Measurements from ENCODE around the gene OR52E2. TPM values are rescaled to one million over a fixed set of nuclear protein-coding genes. Genes with fewer than 3 reads are reported as not detected.

OR52E2 gene
- not detected for polyA plus RNA-seq (2013, experiment 1 of 2)
- not detected for polyA plus RNA-seq (2013, experiment 2 of 2)

DNA sequence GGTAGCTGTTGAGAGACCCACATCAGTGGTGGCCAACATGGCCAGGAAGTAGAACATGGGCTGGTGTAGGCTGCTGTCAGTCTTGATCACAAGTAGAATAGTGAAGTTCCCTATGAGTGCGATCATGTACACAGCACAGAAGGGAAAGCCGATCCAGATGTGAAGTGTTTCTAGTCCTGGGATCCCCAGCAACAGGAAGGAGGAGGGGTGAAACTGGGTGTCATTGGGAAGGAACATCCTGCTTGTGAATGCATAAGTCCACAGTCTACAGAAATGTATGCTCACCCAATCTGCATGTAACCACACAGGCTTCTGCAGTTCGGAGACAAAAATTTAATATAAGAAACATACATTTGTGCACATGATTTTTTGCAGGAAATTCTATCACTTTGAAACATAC is at the start of gene OR52E2:
TSS of gene OR52E2 (minus strand) at position 237 of the 400 bp plus-strand sequence. CDS start at position 237, 0 bp downstream.
- no peak within 1 kb of the TSS for H2AK5ac ChIP-seq (ENCODE audit: low read length)
- H3K79me1 ChIP-seq (ENCODE audit: low read length): no peaks in the 10 kb centered on the region
- H3K27me3 ChIP-seq (ENCODE audit: insufficient read depth, low read length, poor library complexity): no peaks in the 10 kb centered on the region
- no peak within 1 kb of the TSS for H4K8ac ChIP-seq (ENCODE audit: low read depth, low read length)
- H3K79me2 ChIP-seq (ENCODE audit: control insufficient read depth, insufficient read depth, low read length): no peaks in the 10 kb centered on the region
- H3K4ac ChIP-seq (ENCODE audit: low read depth, low read length): no peak within 1 kb of the TSS
- H2BK5ac ChIP-seq (ENCODE audit: low read length): no peak within 1 kb of the TSS
- H3K9ac ChIP-seq (ENCODE audit: low read length): no peak within 1 kb of the TSS
- no peak for DNase-seq
- no peak within 1 kb of the TSS for H4K5ac ChIP-seq (ENCODE audit: low read length)
- no peaks in the 10 kb centered on the region for H3K4me1 ChIP-seq (ENCODE audit: control insufficient read depth, low read depth, low read length)
- WGBS (ENCODE audit: extremely low coverage, insufficient coverage, low lambda C conversion rate): no CpG with 5 or more reads among the region's 3 CpGs
- no peak within 1 kb of the TSS for H3K56ac ChIP-seq (ENCODE audit: low read length)
- no peak within 1 kb of the TSS for H3K18ac ChIP-seq (ENCODE audit: low read length)
- no peak within 1 kb of the TSS for H2BK15ac ChIP-seq (replicated peaks; ENCODE audit: low read depth)
- H3K36me3 ChIP-seq (ENCODE audit: control insufficient read depth, insufficient read depth, low read length): no peaks in the 10 kb centered on the region
- H3K23ac ChIP-seq (ENCODE audit: low read length): no peak within 1 kb of the TSS
- no peak within 1 kb of the TSS for H3K4me3 ChIP-seq (ENCODE audit: low read length)
- H2BK120ac ChIP-seq (ENCODE audit: low read depth, low read length): no peak within 1 kb of the TSS
- no peak within 1 kb of the TSS for H3K27ac ChIP-seq (ENCODE audit: low read depth, low read length)
- no peak within 1 kb of the TSS for H3K4me2 ChIP-seq (ENCODE audit: low read length)

DNA sequence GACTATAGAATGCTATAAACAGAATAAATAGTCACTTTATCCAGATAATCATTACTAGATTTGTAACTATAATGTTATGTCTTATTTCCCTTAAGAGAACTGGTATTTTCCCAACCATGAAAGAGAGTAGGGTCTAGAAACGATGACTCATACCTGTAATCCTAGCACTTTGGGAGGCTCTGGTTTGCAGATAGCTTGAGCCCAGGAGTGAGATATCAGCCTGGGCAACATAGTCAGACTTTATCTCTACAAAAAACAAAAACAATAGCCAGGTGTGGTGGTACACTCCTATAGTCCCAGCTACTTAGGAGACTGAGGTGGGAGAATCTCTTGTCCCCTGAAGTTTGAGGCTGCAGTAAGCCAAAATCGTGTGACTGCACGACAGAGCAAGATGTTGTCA is 47.9 kb upstream of the OR52E2 start:
- Histone ChIP-seq H3K4me3 (ENCODE audit: low read length) (no peak overlapping the region), H3K4ac (ENCODE audit: low read depth, low read length) (no peak overlapping the region), H3K4me2 (ENCODE audit: low read length) (no peak overlapping the region), H3K4me1 (ENCODE audit: control insufficient read depth, low read depth, low read length) (no peaks in the 10 kb centered on the region), H3K9ac (ENCODE audit: low read length) (no peak overlapping the region), H3K27ac (ENCODE audit: low read depth, low read length) (no peak overlapping the region), H3K36me3 (ENCODE audit: control insufficient read depth, insufficient read depth, low read length) (no peaks in the 10 kb centered on the region), H4K8ac (ENCODE audit: low read depth, low read length) (no peak overlapping the region), H2BK15ac (replicated peaks; ENCODE audit: low read depth) (no peak overlapping the region), H3K79me1 (ENCODE audit: low read length) (no peaks in the 10 kb centered on the region), H3K56ac (ENCODE audit: low read length) (no peak overlapping the region), H3K18ac (ENCODE audit: low read length) (no peak overlapping the region), H2AK5ac (ENCODE audit: low read length) (no peak overlapping the region), H3K23ac (ENCODE audit: low read length) (no peak overlapping the region), H4K5ac (ENCODE audit: low read length) (no peak overlapping the region), H2BK5ac (ENCODE audit: low read length) (no peak overlapping the region), H2BK120ac (ENCODE audit: low read depth, low read length) (no peak overlapping the region), H3K27me3 (ENCODE audit: insufficient read depth, low read length, poor library complexity) (no peaks in the 10 kb centered on the region), H3K79me2 (ENCODE audit: control insufficient read depth, insufficient read depth, low read length) (no peaks in the 10 kb centered on the region)
- peak; percentile 69 for DNase-seq
- WGBS (ENCODE audit: extremely low coverage, insufficient coverage, low lambda C conversion rate): no CpG with 5 or more reads among the region's 3 CpGs

DNA sequence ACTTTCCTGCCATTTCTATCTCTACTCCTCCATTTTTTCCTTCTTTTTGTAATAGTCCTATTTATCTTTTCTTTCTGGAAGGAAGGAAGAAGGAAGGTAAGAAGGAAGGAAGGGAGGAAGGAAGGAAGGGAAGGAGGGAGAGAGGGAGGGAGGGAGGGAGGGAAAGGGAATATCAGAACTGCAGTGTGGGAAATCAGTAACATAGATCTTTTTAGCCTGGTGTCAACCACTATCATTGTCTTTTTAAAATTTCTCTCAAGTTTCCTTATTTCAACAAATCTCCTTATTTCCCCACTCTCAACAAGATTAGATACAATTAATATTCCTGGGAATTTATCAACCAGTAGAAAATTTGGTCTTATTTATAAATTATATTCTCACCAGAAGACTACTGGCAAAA is 43.6 kb upstream of the OR52E2 start:
- H3K4me1 ChIP-seq (ENCODE audit: control insufficient read depth, low read depth, low read length): no peaks in the 10 kb centered on the region
- H3K23ac ChIP-seq (ENCODE audit: low read length): no peak overlapping the region
- H4K5ac ChIP-seq (ENCODE audit: low read length): no peak overlapping the region
- no peak overlapping the region for H3K56ac ChIP-seq (ENCODE audit: low read length)
- H3K27me3 ChIP-seq (ENCODE audit: insufficient read depth, low read length, poor library complexity): no peaks in the 10 kb centered on the region
- no peaks in the 10 kb centered on the region for H3K79me2 ChIP-seq (ENCODE audit: control insufficient read depth, insufficient read depth, low read length)
- H3K79me1 ChIP-seq (ENCODE audit: low read length): no peaks in the 10 kb centered on the region
- no peak for DNase-seq
- no peak overlapping the region for H2BK5ac ChIP-seq (ENCODE audit: low read length)
- H2BK15ac ChIP-seq (replicated peaks; ENCODE audit: low read depth): no peak overlapping the region
- H3K4me3 ChIP-seq (ENCODE audit: low read length): no peak overlapping the region
- H2BK120ac ChIP-seq (ENCODE audit: low read depth, low read length): no peak overlapping the region
- no peak overlapping the region for H3K4ac ChIP-seq (ENCODE audit: low read depth, low read length)
- H4K8ac ChIP-seq (ENCODE audit: low read depth, low read length): no peak overlapping the region
- H3K9ac ChIP-seq (ENCODE audit: low read length): no peak overlapping the region
- no peak overlapping the region for H3K18ac ChIP-seq (ENCODE audit: low read length)
- no peak overlapping the region for H3K27ac ChIP-seq (ENCODE audit: low read depth, low read length)
- no peak overlapping the region for H3K4me2 ChIP-seq (ENCODE audit: low read length)
- H3K36me3 ChIP-seq (ENCODE audit: control insufficient read depth, insufficient read depth, low read length): no peaks in the 10 kb centered on the region
- no peak overlapping the region for H2AK5ac ChIP-seq (ENCODE audit: low read length)

DNA sequence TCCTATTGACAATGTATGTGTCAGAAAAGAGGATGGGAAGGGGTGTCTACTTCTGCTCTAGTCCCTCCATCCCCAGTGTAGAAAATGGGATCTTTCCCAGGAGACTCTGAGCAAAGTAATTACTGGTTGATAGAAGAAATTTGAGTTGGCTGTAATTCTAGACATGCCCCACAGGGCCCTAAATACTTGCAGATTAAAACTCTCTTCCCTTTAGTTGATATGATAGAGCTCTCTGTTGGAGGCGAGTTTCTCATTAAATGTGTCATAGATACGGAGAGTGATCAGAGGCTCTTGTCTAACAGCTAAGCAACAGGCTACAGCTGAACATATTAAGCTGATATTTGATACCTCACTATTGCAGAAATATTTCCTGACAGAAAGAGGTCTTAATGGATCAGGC is 42.8 kb upstream of the OR52E2 start:
- Histone ChIP-seq H3K79me1 (ENCODE audit: low read length) (no peaks in the 10 kb centered on the region), H2BK5ac (ENCODE audit: low read length) (no peak overlapping the region), H3K4me2 (ENCODE audit: low read length) (no peak overlapping the region), H3K36me3 (ENCODE audit: control insufficient read depth, insufficient read depth, low read length) (no peaks in the 10 kb centered on the region), H3K27ac (ENCODE audit: low read depth, low read length) (no peak overlapping the region), H4K5ac (ENCODE audit: low read length) (no peak overlapping the region), H3K23ac (ENCODE audit: low read length) (no peak overlapping the region), H3K4me1 (ENCODE audit: control insufficient read depth, low read depth, low read length) (no peaks in the 10 kb centered on the region), H4K8ac (ENCODE audit: low read depth, low read length) (no peak overlapping the region), H3K4ac (ENCODE audit: low read depth, low read length) (no peak overlapping the region), H3K4me3 (ENCODE audit: low read length) (no peak overlapping the region), H2AK5ac (ENCODE audit: low read length) (no peak overlapping the region), H3K79me2 (ENCODE audit: control insufficient read depth, insufficient read depth, low read length) (no peaks in the 10 kb centered on the region), H3K18ac (ENCODE audit: low read length) (no peak overlapping the region), H2BK15ac (replicated peaks; ENCODE audit: low read depth) (no peak overlapping the region), H3K56ac (ENCODE audit: low read length) (no peak overlapping the region), H2BK120ac (ENCODE audit: low read depth, low read length) (no peak overlapping the region), H3K9ac (ENCODE audit: low read length) (no peak overlapping the region), H3K27me3 (ENCODE audit: insufficient read depth, low read length, poor library complexity) (no peaks in the 10 kb centered on the region)
- peak; percentile 92 for DNase-seq
- no CpG with 5 or more reads among the region's 2 CpGs for WGBS (ENCODE audit: extremely low coverage, insufficient coverage, low lambda C conversion rate)

DNA sequence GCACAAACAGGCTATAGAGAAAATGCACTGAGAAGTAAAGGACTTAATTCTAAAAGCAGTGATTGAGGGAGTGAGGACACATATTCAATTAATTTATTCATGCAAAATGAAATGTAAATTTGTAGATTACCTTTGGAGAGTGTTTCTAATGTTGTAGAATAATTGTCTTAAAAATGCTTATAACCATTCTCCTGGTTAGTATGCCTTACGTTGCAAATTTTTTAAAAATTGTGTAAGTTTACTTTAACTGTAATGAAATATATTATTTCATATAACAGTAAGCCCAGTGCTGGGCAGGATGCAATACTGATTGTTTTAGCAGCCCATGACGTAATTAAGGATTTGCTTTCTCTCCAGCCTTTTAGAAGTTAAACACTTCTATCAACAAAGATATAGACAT is 36.6 kb upstream of the OR52E2 start:
- no peak overlapping the region for H3K4ac ChIP-seq (ENCODE audit: low read depth, low read length)
- DNase-seq: no peak
- H3K56ac ChIP-seq (ENCODE audit: low read length): no peak overlapping the region
- H3K4me3 ChIP-seq (ENCODE audit: low read length): no peak overlapping the region
- no peak overlapping the region for H2BK120ac ChIP-seq (ENCODE audit: low read depth, low read length)
- no peaks in the 10 kb centered on the region for H3K36me3 ChIP-seq (ENCODE audit: control insufficient read depth, insufficient read depth, low read length)
- H3K79me1 ChIP-seq (ENCODE audit: low read length): no peaks in the 10 kb centered on the region
- no peak overlapping the region for H3K27ac ChIP-seq (ENCODE audit: low read depth, low read length)
- H3K9ac ChIP-seq (ENCODE audit: low read length): no peak overlapping the region
- no peak overlapping the region for H2BK5ac ChIP-seq (ENCODE audit: low read length)
- H4K5ac ChIP-seq (ENCODE audit: low read length): no peak overlapping the region
- H3K4me2 ChIP-seq (ENCODE audit: low read length): no peak overlapping the region
- H4K8ac ChIP-seq (ENCODE audit: low read depth, low read length): no peak overlapping the region
- H3K79me2 ChIP-seq (ENCODE audit: control insufficient read depth, insufficient read depth, low read length): no peaks in the 10 kb centered on the region
- no peak overlapping the region for H3K23ac ChIP-seq (ENCODE audit: low read length)
- no peak overlapping the region for H3K18ac ChIP-seq (ENCODE audit: low read length)
- no CpG with 5 or more reads among the region's 2 CpGs for WGBS (ENCODE audit: extremely low coverage, insufficient coverage, low lambda C conversion rate)
- H2AK5ac ChIP-seq (ENCODE audit: low read length): no peak overlapping the region
- H3K27me3 ChIP-seq (ENCODE audit: insufficient read depth, low read length, poor library complexity): no peaks in the 10 kb centered on the region
- no peaks in the 10 kb centered on the region for H3K4me1 ChIP-seq (ENCODE audit: control insufficient read depth, low read depth, low read length)
- no peak overlapping the region for H2BK15ac ChIP-seq (replicated peaks; ENCODE audit: low read depth)

DNA sequence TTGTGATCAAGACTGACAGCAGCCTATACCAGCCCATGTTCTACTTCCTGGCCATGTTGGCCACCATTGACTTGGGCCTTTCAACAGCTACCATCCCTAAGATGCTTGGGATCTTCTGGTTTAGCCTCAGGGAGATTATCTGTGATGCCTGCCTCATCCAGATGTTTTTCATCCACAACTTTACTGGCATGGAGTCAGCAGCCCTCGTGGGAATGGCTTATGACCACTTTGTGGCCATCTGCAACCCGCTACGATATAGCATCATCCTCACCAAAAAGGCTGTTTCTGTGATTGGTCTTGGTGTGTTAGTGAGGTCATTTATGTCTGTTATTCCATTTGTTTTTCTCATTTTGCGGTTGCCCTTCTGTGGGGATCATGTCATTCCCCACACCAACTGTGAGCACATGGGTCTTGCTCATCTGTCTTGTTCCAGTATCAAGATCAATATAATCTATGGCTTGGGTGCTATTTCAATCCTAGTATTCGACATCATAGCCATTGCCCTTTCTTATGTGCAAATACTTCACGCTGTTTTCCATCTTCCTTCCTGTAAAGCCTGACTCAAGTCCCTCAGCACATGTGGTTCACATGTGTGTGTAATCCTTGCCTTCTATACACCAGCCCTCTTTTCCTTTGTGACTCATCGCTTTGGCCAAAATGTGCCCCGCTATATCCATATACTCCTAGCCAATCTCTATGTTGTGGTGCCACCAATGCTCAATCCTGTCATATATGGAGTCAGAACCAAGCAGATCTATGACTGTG is 33.6 kb upstream of the OR52E2 start:
- no CpG with 5 or more reads among the region's 8 CpGs for WGBS (ENCODE audit: extremely low coverage, insufficient coverage, low lambda C conversion rate)
- no peak overlapping the region for H3K56ac ChIP-seq (ENCODE audit: low read length)

More for the DNA sequence above, 33.6 kb upstream of the OR52E2 start:
- H3K23ac ChIP-seq (ENCODE audit: low read length): no peak overlapping the region
- no peak overlapping the region for H4K8ac ChIP-seq (ENCODE audit: low read depth, low read length)
- H3K27ac ChIP-seq (ENCODE audit: low read depth, low read length): no peak overlapping the region
- H3K4me2 ChIP-seq (ENCODE audit: low read length): no peak overlapping the region
- no peak overlapping the region for H3K18ac ChIP-seq (ENCODE audit: low read length)
- H2BK120ac ChIP-seq (ENCODE audit: low read depth, low read length): no peak overlapping the region
- H3K79me2 ChIP-seq (ENCODE audit: control insufficient read depth, insufficient read depth, low read length): no peaks in the 10 kb centered on the region
- no peak overlapping the region for H2AK5ac ChIP-seq (ENCODE audit: low read length)
- no peaks in the 10 kb centered on the region for H3K79me1 ChIP-seq (ENCODE audit: low read length)
- no peak for DNase-seq
- no peak overlapping the region for H3K9ac ChIP-seq (ENCODE audit: low read length)
- H3K4ac ChIP-seq (ENCODE audit: low read depth, low read length): no peak overlapping the region
- no peaks in the 10 kb centered on the region for H3K36me3 ChIP-seq (ENCODE audit: control insufficient read depth, insufficient read depth, low read length)
- no peak overlapping the region for H2BK5ac ChIP-seq (ENCODE audit: low read length)
- H4K5ac ChIP-seq (ENCODE audit: low read length): no peak overlapping the region
- H3K4me1 ChIP-seq (ENCODE audit: control insufficient read depth, low read depth, low read length): no peaks in the 10 kb centered on the region
- H2BK15ac ChIP-seq (replicated peaks; ENCODE audit: low read depth): no peak overlapping the region
- no peak overlapping the region for H3K4me3 ChIP-seq (ENCODE audit: low read length)
- no peaks in the 10 kb centered on the region for H3K27me3 ChIP-seq (ENCODE audit: insufficient read depth, low read length, poor library complexity)

Measured in mesendoderm (in vitro differentiated cells).